Ovary (tissue), 9 donors: Measurements from ENCODE around the gene COL13A1. TPM values are rescaled to one million over a fixed set of nuclear protein-coding genes. Genes with fewer than 3 reads are reported as not detected.

Source experiments
- DNase-seq, 5 donors: peaks; one replicate each; pipeline ENCODE4 v3.0.0-alpha.2; 2019 to 2020
- H3K27ac ChIP-seq, 2 donors: fragments of 200-600 bp; one replicate each; pipeline versions ENCODE4 v1.5.1 to v1.8.0; 2019 to 2022
- H3K27me3 ChIP-seq: fragments of 200-600 bp; one replicate; pipeline ENCODE4 v1.8.0; 2022
- H3K36me3 ChIP-seq: fragments of 200-600 bp; sonication (generic); one replicate; pipeline ENCODE4 v1.5.1; 2019
- H3K4me1 ChIP-seq: one replicate; pipeline ENCODE4 v1.8.1; 2013; ENCODE audit warnings: mild to moderate bottlenecking, moderate library complexity; ENCODE audit not compliant: insufficient read depth
- H3K4me3 ChIP-seq: fragments of 200-600 bp; sonication (generic); one replicate; pipeline ENCODE4 v1.5.1; 2017
- H3K9me3 ChIP-seq, 2 donors: fragments of 200-600 bp in 1 of 2; sonication (generic) in 1 of 2; one replicate each; pipeline versions ENCODE4 v1.5.1 to v1.8.1; 2013 to 2019; ENCODE audit warnings: mild to moderate bottlenecking in 1 of 2, moderate library complexity in 1 of 2
- EP300 ChIP-seq: sonication (generic); formaldehyde crosslinking; IDR thresholded peaks from one replicate; pipeline ENCODE4 v1.6.1; 2017; ENCODE audit warnings: antibody characterized with exemption
- POLR2A ChIP-seq: fragments of 450-650 bp; IDR thresholded peaks from one replicate; pipeline ENCODE4 v1.6.1; 2017; ENCODE audit warnings: antibody characterized with exemption, mild to moderate bottlenecking, moderate library complexity
- WGBS, 3 donors: extraction: QIAGEN DNeasy Blood & Tissue Kit in 1 of 3; methylation state at CpG; one replicate each; pipeline versions ENCODE4 v1.1.5 to v1.1.7; 2013 to 2017; 5-methylcytosine and 5-hydroxymethylcytosine counted together
- intact Hi-C, 4 donors: fragments of 100-400 bp; cut with DNase I; formaldehyde crosslinking; loops; one replicate each; pipeline versions ENCODE4 v1.11.0 to v1.15.1; 2022 to 2023
- polyA plus RNA-seq, 2 donors: library from polyadenylated mRNA; stranded (reverse); fragments of 200-250 nt in 1 of 2; fragments of 350-450 nt in 1 of 2; fragmentation: Illumina TruSeq in 1 of 2; extraction: RNeasy Lipid Tissue Mini Kit (QIAGEN cat#74804) in 1 of 2; gene quantifications; one replicate each; pipeline ENCODE4 v1.2.3, GENCODE V29; 2013 to 2014
- total RNA-seq, 7 donors: library from RNA; depleted of rRNA in 2 of 7; stranded (reverse); fragments of >200 nt in 2 of 7; fragmentation: NEBNext Ultra II Directional in 3 of 7; extraction: Animal tissue kit (Norgen Biotek cat#: 25700) in 3 of 7; gene quantifications; one replicate each; pipeline versions ENCODE4 v1.1.0 to v1.2.4, GENCODE V29; 2016 to 2023
- TF ChIP-seq, protein P1 (sequence below), 3 donors: fragments of 450-650 bp in 2 of 3; fragments of 200-600 bp in 1 of 3; IDR thresholded peaks; one replicate each; pipeline versions ENCODE4 v1.5.1 to v1.8.0; 2016 to 2022; ENCODE audit warnings: antibody characterized with exemption in 3 of 3, mild to moderate bottlenecking in 1 of 3
- donor health status: DM: no; HTN: no; CAD: no; lungs with moderate emphysema.
- donor health status: DM: no; HTN: no; CAD: no.
- donor health status: Bipolar disorder and iron deficiency.
- donor health status: DM: yes; HTN: yes; CAD: no.
- donor health status: DM: no; HTN: no; CAD: no.
- donor health status: DM: yes; HTN: yes; CAD: no.

COL13A1 gene
- total and polyA plus RNA-seq, 9 donors, result 0.48 to 3.1 (median 1.1) TPM

DNA sequence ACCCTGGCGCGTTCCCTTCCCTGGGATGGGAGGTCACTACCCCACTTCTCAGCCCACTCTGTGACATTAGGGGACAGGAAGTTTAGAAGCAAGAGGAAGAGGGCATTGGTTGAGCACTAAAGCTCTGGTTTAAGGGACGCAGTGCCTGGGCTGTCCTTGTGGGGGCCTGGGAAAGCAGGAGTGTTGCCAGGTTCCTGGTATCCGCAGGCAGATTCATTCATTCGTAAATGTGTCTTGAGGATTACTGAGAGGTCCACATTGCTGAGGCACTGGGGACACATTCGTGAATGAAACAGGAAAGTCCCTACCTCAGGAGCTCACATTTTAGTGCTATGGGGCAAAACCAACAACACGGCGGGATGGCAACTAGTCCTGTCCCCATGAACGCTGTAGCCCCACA is 69.4 kb downstream of the COL13A1 start:
- H3K27ac ChIP-seq, result no peak overlapping the region
- WGBS, 3 donors, result 92 to 95% (median 93%) methylated on average over 9 of the region's 9 CpGs
- H3K36me3 ChIP-seq, result no peaks in the 10 kb centered on the region
- TF ChIP-seq EP300 (no peak), POLR2A (no peak)
- TF ChIP-seq, protein P1, sequence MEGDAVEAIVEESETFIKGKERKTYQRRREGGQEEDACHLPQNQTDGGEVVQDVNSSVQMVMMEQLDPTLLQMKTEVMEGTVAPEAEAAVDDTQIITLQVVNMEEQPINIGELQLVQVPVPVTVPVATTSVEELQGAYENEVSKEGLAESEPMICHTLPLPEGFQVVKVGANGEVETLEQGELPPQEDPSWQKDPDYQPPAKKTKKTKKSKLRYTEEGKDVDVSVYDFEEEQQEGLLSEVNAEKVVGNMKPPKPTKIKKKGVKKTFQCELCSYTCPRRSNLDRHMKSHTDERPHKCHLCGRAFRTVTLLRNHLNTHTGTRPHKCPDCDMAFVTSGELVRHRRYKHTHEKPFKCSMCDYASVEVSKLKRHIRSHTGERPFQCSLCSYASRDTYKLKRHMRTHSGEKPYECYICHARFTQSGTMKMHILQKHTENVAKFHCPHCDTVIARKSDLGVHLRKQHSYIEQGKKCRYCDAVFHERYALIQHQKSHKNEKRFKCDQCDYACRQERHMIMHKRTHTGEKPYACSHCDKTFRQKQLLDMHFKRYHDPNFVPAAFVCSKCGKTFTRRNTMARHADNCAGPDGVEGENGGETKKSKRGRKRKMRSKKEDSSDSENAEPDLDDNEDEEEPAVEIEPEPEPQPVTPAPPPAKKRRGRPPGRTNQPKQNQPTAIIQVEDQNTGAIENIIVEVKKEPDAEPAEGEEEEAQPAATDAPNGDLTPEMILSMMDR (IDR thresholded peaks at IDR 0.05), result no peak
- no peak for DNase-seq
- no peak overlapping the region for H3K4me3 ChIP-seq
- H3K27me3 ChIP-seq, result no peaks in the 10 kb centered on the region
- peaks cover 2% of the 10 kb centered on the region for H3K4me1 ChIP-seq
- intact Hi-C loops, result no loop called here
- no peaks in the 10 kb centered on the region for H3K9me3 ChIP-seq

- Histone ChIP-seq H3K36me3 (no peaks in the 10 kb centered on the region), H3K9me3 (no peaks in the 10 kb centered on the region), H3K27ac (no peak overlapping the region), H3K27me3 (no peaks in the 10 kb centered on the region), H3K4me1 (no peaks in the 10 kb centered on the region), H3K4me3 (no peak overlapping the region)
- TF ChIP-seq EP300 (no peak), POLR2A (no peak)
- TF ChIP-seq, protein P1 (IDR thresholded peaks at IDR 0.05), result no peak
- no peak for DNase-seq
- WGBS, 3 donors, result 54 to 96% (median 87%) methylated on average over 2 of the region's 2 CpGs
- intact Hi-C loops, result no loop called here
Measured at GRCh38 chr10:69872323-69872722, 70.6 kb downstream of the COL13A1 start.

- TF ChIP-seq POLR2A (no peak), EP300 (no peak)
- TF ChIP-seq, protein P1 (IDR thresholded peaks at IDR 0.05), result no peak
- intact Hi-C loops, result no loop called here
- H3K9me3 ChIP-seq, result no peaks in the 10 kb centered on the region
- H3K27me3 ChIP-seq, result no peaks in the 10 kb centered on the region
- no peak overlapping the region for H3K4me3 ChIP-seq
- H3K4me1 ChIP-seq, result no peaks in the 10 kb centered on the region
- WGBS, 3 donors, result 77 to 92% (median 90%) methylated on average over 4 of the region's 4 CpGs
- H3K27ac ChIP-seq, result no peak overlapping the region
- H3K36me3 ChIP-seq, result no peaks in the 10 kb centered on the region
- DNase-seq, result no peak
Measured at GRCh38 chr10:69873135-69873639, 71.5 kb downstream of the COL13A1 start.

DNA sequence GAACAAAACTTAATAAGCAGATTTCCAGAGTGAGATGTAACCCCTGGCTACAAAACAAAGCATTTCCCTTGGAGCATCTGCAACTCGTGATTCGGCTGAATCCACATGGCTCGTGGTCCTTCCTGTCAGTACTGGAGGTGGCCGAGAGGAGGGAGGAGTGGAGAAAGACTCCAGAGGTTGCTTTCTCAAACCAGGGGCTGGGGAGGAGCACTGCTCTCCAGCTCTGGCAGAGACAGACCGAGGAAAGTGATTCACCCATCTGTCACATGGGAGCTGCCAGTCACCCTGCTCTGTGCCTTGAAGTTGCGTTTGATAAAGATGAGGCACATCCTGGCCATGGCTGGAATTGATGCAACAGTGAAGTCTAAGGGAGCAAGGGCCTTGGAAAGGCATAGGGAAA is 72.7 kb downstream of the COL13A1 start:
- intact Hi-C loops, result no loop called here
- H3K27me3 ChIP-seq, result no peaks in the 10 kb centered on the region
- TF ChIP-seq POLR2A, result no peak
- TF ChIP-seq, protein P1 (IDR thresholded peaks at IDR 0.05), result no peak
- TF ChIP-seq EP300, result no peak
- H3K27ac ChIP-seq, result no peak overlapping the region
- H3K4me1 ChIP-seq, result no peaks in the 10 kb centered on the region
- WGBS, 3 donors, result 63 to 75% (median 74%) methylated on average over 6 of the region's 6 CpGs
- no peak for DNase-seq
- H3K9me3 ChIP-seq, result no peaks in the 10 kb centered on the region
- no peak overlapping the region for H3K4me3 ChIP-seq
- no peaks in the 10 kb centered on the region for H3K36me3 ChIP-seq
